HepG2 (cell line): ENCODE results near the gene CSNK1D. TPM values are rescaled to one million over a fixed set of nuclear protein-coding genes. Genes with fewer than 3 reads are reported as not detected.

Experiments used
- CENPBD1 ChIP-seq: sonication (generic); formaldehyde crosslinking; IDR thresholded peaks from 2 replicates; pipeline ENCODE4 v1.8.0; 2022; ENCODE audit warnings: missing genetic modification reagents, low read depth, mild to moderate bottlenecking, borderline replicate concordance
- DMAP1 ChIP-seq: IDR thresholded peaks from 2 replicates; pipeline ENCODE4 v1.6.1; 2016
- GFI1 ChIP-seq: sonication (generic); formaldehyde crosslinking; IDR thresholded peaks from 2 replicates; pipeline ENCODE4 v1.5.0; 2020; ENCODE audit warnings: missing genetic modification reagents, mild to moderate bottlenecking, borderline replicate concordance
- HNF4A ChIP-seq: sonication (generic); formaldehyde crosslinking; IDR thresholded peaks from 2 replicates; pipeline ENCODE4 v1.4.0; 2020; ENCODE audit warnings: missing genetic modification reagents
- NFRKB ChIP-seq: fragments of 450-650 bp; IDR thresholded peaks from 2 replicates; pipeline ENCODE4 v1.6.1; 2017
- PCBP1 ChIP-seq: fragments of 200-400 bp; formaldehyde crosslinking; IDR thresholded peaks from 2 replicates; pipeline ENCODE4 v1.6.1; 2017; ENCODE audit warnings: mild to moderate bottlenecking, low read depth, low read length, borderline replicate concordance
- SIX1 ChIP-seq: sonication (generic); formaldehyde crosslinking; IDR thresholded peaks from 2 replicates; pipeline ENCODE4 v1.4.0; 2020; ENCODE audit warnings: missing genetic modification reagents, borderline replicate concordance
- SP2 ChIP-seq: sonication (generic); formaldehyde crosslinking; IDR thresholded peaks from 2 replicates; pipeline ENCODE4 v1.5.1; 2020; ENCODE audit warnings: mild to moderate bottlenecking, missing genetic modification reagents
- TEAD3 ChIP-seq: optimal IDR thresholded peaks from 2 replicates; pipeline ENCODE3; 2016; ENCODE audit warnings: borderline replicate concordance
- TERF1 ChIP-seq: sonication (generic); formaldehyde crosslinking; IDR thresholded peaks from 2 replicates; pipeline ENCODE4 v1.8.0; 2022; ENCODE audit warnings: mild to moderate bottlenecking, missing genetic modification reagents, moderate library complexity
- TIGD3 ChIP-seq: sonication (generic); formaldehyde crosslinking; IDR thresholded peaks from 2 replicates; pipeline ENCODE4 v1.5.1; 2020; ENCODE audit warnings: mild to moderate bottlenecking, missing genetic modification reagents, borderline replicate concordance
- U2AF2 ChIP-seq: fragments of 200-400 bp; formaldehyde crosslinking; IDR thresholded peaks from 2 replicates; pipeline ENCODE4 v1.6.1; 2017; ENCODE audit warnings: low read depth, mild to moderate bottlenecking, low read length
- ZNF441 ChIP-seq: sonication (generic); formaldehyde crosslinking; IDR thresholded peaks from 2 replicates; pipeline ENCODE4 v1.7.0; 2021; ENCODE audit warnings: missing genetic modification reagents, borderline replicate concordance
- ZNF674 ChIP-seq: sonication (generic); formaldehyde crosslinking; IDR thresholded peaks from 2 replicates; pipeline ENCODE4 v1.5.0; 2020; ENCODE audit warnings: low read depth, mild to moderate bottlenecking, missing genetic modification reagents
- polyA plus RNA-seq, 8 experiments: library from polyadenylated mRNA; depleted of rRNA in 3 of 8; stranded (reverse) in 7 of 8; unstranded in 1 of 8; fragments of >200 nt; fragmentation: Illumina TruSeq in 4 of 8; extraction: Trizol in 4 of 8; gene quantifications; 2 replicates each; pipeline versions ENCODE4 v1.2.1 to v1.2.3, GENCODE V29; 2011 to 2016; ENCODE audit warnings: low read depth in 4 of 8, missing spikeins in 1 of 8, mixed read lengths in 1 of 8; ENCODE audit not compliant: insufficient read depth in 1 of 8
- total RNA-seq, 5 experiments: library from RNA; depleted of rRNA; stranded (reverse); fragments of >200 nt; fragmentation: Illumina TruSeq; extraction: Trizol; gene quantifications; 2 replicates each; pipeline ENCODE4 v1.2.3, GENCODE V29; 2016; ENCODE audit warnings: low read depth in 1 of 5
- TF ChIP-seq, protein P1 (sequence below): IDR thresholded peaks from 2 replicates; pipeline ENCODE4 v1.6.1; 2012; ENCODE audit warnings: low read depth, low read length, improper control_type of control experiment
- TF ChIP-seq, protein P2 (sequence below): sonication (generic); formaldehyde crosslinking; IDR thresholded peaks from 2 replicates; pipeline ENCODE4 v1.5.0; 2020; ENCODE audit warnings: mild to moderate bottlenecking, missing genetic modification reagents, moderate library complexity
- TF ChIP-seq, protein P3 (sequence below): sonication (generic); formaldehyde crosslinking; IDR thresholded peaks from 2 replicates; pipeline ENCODE4 v1.4.0; 2020; ENCODE audit warnings: mild to moderate bottlenecking, missing genetic modification reagents

Gene CSNK1D
- total and polyA plus RNA-seq, 2 of the 13 experiments (the other 11 are each of a cell fraction or from before 2014, with no cell fraction given), result 31.5 to 128 TPM

GRCh38 chr17:82228278-82228841 is 45.1 kb downstream of the CSNK1D start (continued):
- TF ChIP-seq ZNF674 (CRISPR knock-in tag) (no peak), HNF4A (CRISPR knock-in tag) (no peak), NFRKB (no peak), TIGD3 (CRISPR knock-in tag) (no peak), PCBP1 (0 out of 2 replicates have a peak, but pooled peaks have one; percentile 2), TEAD3 (CRISPR knock-in tag) (no peak), TERF1 (no peak), CENPBD1 (CRISPR knock-in tag) (0 out of 2 replicates have a peak, but pooled peaks have one; percentile 45), U2AF2 (no peak), DMAP1 (no peak; the same call in 1 of the 2 replicates), ZNF441 (peak; percentile 82), SIX1 (CRISPR knock-in tag) (no peak), GFI1 (CRISPR knock-in tag) (0 out of 2 replicates have a peak, but pooled peaks have one; percentile 24), SP2 (no peak)
- TF ChIP-seq, protein P1, sequence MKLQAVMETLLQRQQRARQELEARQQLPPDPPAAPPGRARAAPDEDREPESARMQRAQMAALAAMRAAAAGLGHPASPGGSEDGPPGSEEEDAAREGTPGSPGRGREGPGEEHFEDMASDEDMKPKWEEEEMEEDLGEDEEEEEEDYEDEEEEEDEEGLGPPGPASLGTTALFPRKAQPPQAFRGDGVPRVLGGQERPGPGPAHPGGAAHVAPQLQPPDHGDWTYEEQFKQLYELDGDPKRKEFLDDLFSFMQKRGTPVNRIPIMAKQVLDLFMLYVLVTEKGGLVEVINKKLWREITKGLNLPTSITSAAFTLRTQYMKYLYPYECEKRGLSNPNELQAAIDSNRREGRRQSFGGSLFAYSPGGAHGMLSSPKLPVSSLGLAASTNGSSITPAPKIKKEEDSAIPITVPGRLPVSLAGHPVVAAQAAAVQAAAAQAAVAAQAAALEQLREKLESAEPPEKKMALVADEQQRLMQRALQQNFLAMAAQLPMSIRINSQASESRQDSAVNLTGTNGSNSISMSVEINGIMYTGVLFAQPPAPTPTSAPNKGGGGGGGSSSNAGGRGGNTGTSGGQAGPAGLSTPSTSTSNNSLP, result no peak
- TF ChIP-seq, protein P2, sequence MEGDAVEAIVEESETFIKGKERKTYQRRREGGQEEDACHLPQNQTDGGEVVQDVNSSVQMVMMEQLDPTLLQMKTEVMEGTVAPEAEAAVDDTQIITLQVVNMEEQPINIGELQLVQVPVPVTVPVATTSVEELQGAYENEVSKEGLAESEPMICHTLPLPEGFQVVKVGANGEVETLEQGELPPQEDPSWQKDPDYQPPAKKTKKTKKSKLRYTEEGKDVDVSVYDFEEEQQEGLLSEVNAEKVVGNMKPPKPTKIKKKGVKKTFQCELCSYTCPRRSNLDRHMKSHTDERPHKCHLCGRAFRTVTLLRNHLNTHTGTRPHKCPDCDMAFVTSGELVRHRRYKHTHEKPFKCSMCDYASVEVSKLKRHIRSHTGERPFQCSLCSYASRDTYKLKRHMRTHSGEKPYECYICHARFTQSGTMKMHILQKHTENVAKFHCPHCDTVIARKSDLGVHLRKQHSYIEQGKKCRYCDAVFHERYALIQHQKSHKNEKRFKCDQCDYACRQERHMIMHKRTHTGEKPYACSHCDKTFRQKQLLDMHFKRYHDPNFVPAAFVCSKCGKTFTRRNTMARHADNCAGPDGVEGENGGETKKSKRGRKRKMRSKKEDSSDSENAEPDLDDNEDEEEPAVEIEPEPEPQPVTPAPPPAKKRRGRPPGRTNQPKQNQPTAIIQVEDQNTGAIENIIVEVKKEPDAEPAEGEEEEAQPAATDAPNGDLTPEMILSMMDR, result no peak
- TF ChIP-seq, protein P3, sequence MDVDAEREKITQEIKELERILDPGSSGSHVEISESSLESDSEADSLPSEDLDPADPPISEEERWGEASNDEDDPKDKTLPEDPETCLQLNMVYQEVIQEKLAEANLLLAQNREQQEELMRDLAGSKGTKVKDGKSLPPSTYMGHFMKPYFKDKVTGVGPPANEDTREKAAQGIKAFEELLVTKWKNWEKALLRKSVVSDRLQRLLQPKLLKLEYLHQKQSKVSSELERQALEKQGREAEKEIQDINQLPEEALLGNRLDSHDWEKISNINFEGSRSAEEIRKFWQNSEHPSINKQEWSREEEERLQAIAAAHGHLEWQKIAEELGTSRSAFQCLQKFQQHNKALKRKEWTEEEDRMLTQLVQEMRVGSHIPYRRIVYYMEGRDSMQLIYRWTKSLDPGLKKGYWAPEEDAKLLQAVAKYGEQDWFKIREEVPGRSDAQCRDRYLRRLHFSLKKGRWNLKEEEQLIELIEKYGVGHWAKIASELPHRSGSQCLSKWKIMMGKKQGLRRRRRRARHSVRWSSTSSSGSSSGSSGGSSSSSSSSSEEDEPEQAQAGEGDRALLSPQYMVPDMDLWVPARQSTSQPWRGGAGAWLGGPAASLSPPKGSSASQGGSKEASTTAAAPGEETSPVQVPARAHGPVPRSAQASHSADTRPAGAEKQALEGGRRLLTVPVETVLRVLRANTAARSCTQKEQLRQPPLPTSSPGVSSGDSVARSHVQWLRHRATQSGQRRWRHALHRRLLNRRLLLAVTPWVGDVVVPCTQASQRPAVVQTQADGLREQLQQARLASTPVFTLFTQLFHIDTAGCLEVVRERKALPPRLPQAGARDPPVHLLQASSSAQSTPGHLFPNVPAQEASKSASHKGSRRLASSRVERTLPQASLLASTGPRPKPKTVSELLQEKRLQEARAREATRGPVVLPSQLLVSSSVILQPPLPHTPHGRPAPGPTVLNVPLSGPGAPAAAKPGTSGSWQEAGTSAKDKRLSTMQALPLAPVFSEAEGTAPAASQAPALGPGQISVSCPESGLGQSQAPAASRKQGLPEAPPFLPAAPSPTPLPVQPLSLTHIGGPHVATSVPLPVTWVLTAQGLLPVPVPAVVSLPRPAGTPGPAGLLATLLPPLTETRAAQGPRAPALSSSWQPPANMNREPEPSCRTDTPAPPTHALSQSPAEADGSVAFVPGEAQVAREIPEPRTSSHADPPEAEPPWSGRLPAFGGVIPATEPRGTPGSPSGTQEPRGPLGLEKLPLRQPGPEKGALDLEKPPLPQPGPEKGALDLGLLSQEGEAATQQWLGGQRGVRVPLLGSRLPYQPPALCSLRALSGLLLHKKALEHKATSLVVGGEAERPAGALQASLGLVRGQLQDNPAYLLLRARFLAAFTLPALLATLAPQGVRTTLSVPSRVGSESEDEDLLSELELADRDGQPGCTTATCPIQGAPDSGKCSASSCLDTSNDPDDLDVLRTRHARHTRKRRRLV (CRISPR knock-in tag), result no peak
